NCI-H2081 treated with DMSO at 0.1 percent for 48 hours (cell line): Measurements from ENCODE around the gene CDH4.

Source experiments
- DNase-seq: peaks from one replicate; lab custom pipeline; 2025; lab: John Stamatoyannopoulos, UW

Gene CDH4

DNA sequence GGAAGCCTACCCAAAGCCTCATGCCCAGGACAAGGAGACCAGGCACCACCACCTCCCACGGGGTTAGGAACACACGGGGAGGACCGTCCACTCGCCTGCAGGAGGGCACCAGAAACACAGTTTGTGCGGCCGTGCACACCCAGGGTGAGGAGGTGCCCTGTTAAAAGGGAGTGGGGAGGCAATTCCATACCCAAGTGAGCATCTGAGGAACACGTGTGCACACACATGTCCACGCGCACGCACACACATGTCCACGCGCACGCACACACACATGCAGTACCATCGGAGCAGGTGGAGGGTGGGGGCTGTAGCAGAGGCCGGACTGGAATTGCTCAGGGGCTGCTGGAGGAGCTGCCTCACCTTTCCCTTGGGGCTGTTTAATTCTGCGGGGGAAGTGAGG is 554.3 kb downstream of the CDH4 start:
- no peak for DNase-seq

DNA sequence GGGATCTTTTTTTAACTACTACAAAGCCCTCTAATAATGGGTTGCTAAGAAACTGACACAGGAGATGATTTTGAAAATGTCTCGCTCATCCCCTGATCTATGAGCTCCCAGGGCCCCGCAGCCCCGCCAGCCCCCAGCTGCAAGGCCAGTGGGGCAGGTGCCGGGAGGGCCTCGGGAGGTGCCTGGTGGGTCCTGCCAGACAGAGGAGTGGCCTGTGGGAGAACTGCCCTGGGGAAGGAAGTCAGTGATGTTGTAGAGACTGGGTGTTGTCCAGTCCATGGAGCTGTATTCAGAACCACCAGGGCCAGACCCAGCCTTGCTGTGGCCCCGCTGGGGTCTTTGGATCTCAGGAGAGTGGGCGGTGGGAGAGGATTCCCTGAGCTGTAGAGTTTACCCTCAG is 554.9 kb downstream of the CDH4 start:
- no peak for DNase-seq

DNA sequence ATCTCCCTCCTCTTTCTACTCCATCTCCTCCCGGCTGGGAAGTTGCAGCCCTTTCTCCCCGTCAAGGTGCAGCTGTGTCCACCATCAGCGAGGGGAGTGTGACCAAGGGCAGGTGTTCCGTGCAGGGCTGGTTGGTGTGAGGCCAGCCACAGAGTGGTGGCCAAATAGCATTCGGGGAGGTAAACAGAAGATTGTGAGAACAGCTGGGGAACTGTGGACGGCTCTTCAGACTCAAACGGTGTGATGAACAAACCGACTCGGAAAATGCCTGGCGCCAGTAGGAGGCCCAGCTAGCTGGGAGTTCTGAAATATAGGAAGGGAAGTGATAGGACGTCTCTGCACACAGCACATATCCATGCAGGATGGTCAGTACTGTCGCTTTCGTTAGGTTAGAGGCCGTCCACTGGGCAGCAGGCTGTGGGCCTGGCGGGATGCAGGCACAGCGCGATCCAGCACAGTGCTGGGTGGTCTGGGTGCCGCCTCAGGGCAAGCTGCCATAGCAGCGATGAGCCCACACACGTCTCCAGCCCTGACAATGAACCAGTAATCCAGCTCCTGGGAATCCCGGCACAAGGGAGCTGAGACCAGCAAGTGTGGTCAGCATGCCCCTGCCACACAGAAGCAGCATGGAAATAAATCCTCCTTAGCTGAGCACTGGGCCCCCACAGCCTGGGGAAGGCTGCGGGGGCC is 555.6 kb downstream of the CDH4 start:
- DNase-seq: no peak

DNA sequence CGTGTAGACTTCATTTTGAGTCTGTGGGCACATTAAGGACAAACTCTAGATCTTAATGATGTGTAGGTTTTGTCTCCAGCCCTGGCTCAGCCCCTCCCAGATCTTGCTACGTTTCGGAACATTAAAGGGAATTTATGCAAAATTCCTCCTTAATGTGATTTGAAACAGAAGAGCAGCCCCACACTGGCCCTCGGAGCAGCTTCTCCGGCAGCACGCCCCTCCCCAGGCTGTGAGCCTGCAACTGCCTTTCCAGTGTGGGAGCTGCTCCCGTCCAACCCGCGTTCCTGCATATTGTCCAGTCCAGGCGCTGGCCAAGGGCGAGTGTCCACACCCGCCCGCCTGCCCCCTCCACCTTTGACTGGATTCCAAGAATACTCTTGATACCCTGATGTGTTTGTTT is 556.4 kb downstream of the CDH4 start:
- DNase-seq: no peak

DNA sequence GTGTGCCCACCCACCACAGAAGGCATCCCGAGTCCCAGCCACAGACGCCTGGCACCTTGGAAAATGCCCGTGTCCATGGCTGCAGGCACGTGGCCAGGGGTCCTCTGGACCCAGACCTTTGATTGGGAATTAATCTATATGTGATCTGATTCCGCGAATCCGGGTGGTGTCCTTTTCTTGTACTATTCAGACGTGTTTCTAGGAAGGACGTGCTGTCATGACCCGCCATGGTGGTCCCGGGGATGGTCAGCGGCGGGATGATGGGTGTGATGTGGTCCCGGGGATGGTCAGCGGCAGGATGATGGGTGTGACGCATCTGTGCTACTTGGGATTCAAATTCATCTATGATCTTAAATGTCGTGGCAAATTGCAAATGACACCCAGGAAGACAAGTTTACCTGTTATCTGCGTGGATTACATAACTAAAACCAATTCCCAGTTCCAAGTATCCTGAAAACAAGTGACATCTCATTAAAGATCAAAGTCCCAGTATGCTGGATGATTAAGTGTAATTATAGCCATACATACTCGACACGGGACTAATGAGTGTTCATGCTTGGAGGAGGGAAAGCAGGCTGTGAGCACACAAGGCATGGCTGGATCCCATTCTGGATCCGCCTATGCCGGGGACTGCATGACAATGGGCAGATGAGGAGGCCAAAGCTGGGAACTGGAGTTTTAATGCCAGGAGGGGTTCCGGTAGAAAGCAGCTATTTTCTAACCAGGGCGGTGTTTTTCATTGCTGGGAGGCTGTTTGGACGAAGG is 557.1 kb downstream of the CDH4 start:
- no peak for DNase-seq

DNA sequence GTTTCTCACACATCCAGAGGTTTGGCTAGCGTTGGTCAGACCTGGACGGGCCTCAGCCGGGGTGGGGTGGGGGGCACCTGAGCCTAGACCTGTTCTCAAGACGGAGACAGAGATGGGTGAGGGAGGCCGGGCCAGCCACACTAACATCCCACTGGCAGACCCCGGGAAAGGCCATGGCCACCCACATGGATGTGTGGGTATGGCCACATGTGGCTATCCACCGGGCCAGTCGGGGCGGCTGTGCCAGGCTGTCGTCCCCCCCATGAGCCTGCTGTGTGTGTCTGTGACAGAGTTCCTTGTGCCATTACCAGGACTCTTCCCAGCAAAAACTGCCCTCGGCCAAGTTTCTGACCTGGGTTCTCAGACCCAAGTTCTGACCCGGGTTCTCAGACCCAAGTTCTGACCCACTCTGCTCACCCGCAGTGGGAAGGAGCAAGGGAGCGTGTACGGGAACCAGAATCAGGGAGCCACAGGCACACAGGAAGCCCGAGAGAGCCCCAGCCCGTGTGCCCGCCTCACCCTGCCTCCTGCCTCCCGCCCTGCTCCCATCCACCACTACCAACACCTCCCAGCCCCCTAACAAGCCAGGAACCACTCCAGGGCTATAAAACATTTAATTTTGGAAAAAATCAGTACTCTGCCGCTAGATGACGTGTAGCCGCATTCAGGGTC is 558.1 kb downstream of the CDH4 start:
- DNase-seq: no peak

DNA sequence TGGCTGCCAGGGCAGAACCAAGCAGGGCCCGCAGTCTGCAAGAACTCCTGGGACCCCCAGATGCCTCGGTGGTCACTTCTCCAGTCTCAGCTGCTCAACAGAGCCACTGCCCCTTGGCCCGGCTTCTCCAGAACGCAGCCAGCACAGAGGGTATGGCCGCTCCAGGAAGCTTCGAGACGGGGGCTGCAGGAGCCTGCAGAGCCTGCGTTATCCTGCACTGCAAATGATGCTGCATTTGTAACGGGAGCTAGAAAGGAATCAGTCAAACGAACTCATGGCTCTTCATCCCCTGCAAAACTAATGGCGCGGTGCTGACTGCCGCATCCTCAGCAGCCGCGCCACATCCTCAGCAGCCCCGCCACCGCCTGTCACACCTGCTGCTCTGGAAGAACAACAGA is 558.7 kb downstream of the CDH4 start:
- DNase-seq: no peak

DNA sequence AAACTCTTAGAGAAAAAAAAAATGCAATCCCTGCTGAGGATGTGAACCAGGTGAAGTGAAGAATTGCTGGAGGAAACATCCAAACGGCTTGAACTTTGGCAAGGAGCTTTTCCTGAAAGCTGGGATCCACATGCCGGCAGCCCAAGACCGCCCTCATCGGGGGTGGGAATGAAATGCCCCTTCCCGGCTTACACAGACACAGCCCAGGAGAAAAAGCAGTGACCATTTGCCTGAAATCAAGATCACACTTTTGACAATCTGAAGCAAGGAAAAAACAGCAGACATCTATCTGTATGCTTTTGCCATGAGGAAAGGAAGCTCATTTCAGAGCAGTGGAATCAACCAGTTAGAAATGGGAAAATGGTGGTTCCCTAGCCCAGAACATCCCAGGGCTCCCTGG is 559.1 kb downstream of the CDH4 start:
- DNase-seq: no peak

DNA sequence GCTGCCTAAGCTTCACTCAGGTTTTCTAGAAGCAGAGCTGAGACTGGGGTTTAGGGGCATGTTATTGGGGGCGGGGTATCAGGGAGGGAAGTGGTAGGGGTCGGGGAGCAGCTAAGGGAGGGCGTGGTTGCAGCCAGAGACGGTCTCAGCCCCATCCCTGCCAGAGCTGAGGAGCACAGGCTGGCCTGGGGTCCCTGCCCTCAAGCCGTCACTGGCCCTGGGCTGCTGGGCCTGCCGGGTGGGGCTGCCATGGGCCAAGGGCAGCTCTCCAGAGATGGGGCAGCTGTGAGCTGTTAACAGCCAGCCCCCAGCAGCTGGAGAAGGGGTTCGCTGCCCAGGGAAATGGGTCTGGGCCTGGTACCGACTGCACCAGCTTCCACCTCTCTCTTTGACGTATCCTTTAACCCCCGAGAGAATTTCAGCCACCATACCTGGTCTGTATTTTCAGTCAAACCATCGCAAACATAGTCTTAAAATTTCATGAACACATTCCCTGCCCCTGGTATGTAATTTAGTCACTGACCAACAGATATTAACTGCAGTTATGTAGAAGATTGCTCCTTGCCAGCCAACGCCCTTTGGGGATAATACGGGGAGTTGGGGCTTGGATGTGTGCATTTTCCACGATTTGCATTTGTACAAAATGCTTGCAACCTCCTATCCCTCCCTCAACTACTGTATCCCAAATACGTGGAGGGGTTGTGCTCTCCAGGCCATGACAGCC is 560.2 kb downstream of the CDH4 start:
- no peak for DNase-seq

DNA sequence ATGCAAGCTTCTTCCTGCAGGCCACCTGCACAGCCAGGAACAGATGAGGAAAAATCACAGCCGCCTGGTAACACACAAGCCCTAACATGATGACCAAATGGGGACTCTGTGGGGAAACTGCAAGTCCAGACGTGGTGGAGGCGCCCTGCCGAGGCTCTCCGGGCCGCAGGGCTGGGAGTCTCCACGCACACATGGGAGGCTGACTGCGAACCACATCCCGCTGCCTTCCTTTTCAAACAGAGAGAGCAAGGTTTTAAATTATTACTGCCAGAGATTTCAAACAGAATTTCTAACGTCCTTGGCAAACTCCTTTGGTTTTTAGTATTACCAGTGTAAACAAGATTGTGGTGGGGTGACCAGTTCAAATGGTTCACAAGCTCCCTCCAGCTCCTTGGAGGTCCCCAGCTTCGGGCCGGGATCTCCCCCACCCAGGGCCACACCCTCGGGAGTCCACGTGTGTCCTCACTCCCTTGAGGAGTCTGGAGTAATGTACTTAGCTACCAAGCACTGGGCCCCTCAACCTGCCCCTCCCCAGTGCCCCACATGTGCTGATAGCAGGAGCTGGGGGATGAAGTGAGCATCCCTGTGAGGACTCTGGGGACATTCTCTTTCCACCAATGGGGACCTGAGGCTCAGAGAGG is 560.9 kb downstream of the CDH4 start:
- no peak for DNase-seq

DNA sequence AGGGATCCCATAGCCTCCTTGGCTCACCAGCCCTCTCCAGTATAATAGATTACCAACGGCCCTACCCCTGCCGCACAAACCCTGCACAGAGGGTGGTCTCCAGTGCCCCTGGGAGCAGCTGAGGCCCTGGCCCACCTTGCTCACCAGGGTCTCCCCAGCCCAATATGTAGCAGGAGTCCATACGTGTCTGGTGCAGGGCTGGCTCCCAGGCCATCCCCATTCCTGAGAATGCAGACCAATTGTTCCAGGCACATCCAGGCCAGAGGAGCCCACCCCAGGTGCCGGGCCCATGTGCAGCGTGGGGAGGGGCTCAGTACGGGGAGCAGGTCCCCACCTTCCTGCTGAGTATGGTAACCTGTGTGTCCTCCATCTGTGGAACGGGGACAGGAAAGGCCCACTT is 561.7 kb downstream of the CDH4 start:
- DNase-seq: no peak

DNA sequence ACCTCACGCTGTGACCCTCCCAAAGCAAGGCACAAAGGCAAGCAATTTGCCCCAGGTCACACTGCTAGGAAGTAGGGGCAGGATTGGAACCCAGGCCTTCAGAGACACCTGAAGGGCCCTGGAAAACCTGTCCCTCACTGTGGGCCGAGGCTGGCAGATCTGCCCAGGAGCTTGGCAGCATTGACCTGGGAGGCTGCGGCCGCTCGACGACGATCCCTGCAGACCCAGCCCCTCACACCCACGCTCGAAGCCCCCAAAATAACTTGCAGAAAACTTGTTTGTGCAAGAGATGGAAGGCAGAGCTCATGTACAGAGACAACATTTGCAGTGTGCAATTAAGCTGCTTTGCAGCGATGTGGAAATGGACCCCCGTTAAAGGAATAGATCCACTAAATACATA is 562.2 kb downstream of the CDH4 start:
- no peak for DNase-seq

DNA sequence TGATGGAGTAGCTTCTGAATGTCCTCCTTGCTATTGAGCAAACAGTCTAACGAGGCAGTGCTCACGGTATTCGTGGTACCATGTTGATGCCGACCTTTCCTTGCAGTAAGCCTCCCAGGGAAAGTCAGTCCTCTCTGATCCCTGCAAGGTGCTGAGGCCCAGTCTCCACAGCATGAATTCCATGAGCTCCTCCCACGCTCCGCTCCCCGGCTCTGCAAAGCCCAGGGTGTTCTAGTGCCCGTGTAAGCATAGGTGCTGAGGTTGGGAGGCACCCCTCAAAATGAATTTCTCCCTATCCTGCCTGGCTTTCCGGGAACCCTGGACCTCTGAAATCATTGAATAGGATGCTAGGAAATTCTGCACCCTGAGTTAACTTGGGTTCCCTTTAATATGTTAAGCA is 562.7 kb downstream of the CDH4 start:
- DNase-seq: no peak

DNA sequence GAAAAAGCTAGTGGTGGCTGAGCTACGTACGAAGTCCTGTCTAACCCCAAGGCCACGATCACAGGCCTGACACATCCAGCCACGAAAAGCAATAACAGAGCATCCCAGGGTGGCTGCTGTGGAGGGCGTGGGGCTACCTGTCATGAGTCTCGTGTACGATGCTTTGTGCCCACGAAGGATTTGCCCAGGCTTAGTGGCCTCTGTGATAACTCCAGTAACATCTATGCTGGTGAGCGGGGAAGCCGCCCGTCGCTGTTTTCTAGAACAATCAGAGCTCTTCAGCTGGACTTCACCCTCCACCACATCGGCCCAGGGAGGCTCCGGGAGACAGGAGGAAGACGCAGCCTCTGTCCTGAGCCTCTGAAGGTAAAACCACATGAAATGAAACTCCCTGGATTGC is 563.1 kb downstream of the CDH4 start:
- DNase-seq: no peak

DNA sequence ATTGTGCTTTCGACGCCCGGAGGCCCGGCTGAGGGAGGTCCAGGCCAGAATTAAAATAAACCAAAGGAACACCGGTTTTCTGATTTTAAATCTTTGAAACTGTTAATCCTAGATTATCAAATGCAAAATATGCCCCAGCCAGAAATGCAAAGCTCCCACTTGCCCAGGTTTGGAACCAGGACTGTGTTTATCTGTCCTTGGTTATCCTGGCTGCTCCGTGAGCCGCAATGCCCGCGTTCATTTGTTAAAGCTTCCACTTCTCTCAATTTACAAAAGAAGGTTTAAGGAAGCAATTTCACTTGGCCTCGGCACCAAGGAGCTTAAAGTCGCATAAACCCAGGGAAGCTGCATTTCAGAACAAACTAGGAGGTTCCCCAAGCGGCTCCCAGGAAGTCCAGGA is 563.6 kb downstream of the CDH4 start:
- DNase-seq: no peak

DNA sequence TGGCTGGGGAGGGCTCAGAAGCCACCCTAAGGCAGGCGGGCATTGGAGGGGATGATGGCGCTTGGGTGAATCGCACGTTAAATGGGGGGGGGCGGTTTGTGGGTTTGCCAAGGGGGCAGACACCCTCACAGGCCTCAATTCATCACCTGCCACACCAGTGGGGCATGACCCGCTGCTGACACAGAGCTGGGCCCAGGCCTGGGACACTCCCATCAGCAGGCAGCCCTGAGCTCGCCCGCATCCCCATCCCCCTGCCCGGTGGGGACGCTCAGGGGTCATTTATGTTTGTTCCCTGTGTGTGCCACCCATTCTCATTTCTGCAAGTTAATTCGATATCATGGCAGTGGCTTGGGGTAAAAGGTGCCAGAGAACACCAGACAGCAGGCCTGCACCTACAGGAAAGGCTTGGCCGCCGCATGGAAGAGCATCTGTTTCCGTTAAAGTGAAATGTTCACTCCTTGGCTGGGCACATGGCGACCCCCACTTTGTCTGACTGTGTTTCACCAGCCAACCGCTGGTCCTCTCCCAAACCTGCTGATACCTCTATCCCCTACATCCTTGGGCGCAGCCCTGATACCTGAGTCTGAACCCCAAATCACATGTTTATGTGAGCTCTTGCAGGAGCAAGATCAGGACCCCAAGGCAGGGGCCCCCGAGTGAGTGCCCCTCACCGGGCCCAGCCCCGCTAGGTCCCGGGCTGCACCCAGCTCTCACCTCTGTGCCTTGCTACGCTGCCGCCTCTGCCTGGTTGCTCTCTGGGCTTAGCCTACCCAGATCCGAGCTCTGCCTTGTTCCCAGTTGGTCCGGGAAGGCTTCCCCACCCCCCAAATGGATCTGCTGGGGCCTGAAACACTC is 564.8 kb downstream of the CDH4 start:
- no peak for DNase-seq

DNA sequence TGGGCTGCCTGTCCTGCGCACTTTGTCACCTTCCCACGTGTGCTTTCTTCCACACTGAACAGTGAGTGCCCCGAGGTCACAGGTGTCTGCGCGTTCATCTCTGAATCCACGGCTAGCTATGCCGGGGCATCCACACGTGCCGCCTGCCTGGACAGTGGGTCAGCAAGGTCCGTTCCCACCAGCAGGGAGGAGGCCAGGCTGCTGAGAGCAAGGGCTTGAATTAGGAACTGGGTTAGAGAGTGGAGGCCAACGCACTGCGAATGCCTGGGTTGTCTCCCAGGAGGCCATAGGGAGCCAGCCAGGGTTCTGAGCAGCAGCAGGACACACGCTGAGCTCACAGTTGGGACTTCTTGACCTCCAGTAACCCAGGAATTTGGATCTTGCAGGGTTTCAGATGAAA is 565.5 kb downstream of the CDH4 start:
- no peak for DNase-seq

DNA sequence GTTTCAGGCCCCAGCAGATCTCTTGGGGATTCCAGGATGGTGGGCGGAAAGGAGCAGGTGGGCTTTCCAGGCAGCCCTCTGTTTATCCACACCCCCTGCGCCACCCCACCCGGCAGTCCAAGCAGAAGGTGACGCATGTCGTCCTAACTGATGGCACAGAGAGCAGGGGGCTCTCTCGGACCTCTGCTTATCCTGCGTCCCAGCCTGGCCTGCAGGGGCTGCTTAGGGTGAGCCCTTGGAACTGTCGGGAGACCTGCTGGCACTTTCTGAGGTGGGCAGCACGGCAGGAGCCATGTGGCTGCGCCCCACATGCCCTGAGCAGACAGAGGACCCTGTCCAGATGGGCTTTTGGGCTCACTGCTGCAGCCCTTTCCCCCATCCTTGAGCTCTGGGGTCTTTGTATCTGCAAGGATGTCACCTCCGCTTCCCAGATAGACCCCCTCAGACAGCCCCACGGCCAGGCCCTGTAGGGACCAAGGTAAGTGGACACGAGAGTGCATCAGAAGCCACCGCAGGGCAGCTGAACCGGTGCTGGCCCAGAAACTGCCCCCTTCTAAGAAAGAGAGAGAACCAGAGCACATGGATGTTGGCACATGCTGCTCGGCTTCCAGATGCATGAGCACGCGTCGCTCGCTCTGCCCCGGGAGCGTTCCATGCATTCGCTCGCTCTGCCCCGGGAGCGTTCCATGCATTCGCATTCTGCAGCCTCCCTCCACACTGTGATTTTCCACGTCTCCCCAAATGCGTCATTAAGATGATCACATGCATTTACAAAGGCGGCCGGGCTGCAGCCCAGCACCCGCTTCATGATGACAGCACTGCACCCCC is 566.9 kb downstream of the CDH4 start:
- no peak for DNase-seq

DNA sequence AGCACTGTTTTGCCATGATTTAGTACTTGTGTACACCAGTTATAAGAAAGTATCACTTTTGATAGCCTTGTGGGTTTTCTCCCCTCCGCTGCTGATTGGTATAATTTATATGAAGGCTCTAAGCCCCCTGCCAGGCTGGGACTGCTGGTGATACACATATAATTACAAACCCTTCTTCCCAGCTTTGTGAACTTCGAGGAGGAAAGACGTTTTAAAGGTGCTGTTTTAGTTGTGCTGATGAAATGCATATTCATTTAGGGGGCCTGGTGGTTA is 567.4 kb downstream of the CDH4 start:
- DNase-seq: no peak
